ENCODE results near the gene PLCB4.

Gene PLCB4

DNA sequence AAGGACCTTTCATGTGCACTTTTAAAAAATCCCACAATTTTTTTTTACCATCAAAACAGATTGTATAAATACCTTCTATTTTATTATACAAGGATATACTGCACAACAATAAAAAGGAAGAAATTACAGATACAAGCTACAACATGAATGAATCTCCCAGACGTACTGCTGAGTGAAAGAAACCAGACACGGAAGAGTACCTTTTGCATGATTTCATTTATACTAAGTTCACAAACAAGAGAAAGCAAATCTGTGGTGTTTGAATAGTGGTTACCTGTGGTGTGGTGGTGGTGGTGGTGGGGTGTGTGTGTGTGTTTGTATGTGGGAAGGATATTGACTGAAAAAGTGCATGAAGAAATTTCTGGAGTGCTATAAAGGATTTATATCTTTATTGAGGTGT lies 6.8 kb upstream of the PLCB4 start:
- no peak for DNase-seq

GRCh38 chr20:9066191-9066590 lies 2.7 kb upstream of the PLCB4 start:
- peak in 1 of 2 donors; percentile 34 for DNase-seq

- peak in 1 of 2 donors; percentile 10 for DNase-seq
These were observed 570 bp upstream of the PLCB4 start for GRCh38 chr20:9068233-9068801.

DNA sequence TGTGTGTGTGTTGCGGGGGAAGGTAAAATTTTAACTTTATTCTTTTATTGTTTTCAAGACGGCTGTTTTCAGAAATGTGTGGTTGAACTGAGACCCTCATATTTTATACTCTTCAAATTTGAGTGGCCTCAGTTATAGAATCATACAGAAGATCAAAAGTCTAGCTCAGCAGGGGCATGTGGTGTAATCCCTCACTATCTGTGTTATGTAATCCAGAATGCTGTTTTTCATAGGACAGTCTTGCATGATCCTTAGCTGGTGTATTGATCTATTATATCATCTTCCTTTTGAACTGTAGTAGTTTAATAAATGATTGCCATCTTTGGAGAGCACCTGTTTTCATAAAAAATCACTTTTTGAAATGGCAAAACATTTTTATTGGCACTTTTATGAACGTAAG lies 1.4 kb downstream of the PLCB4 start:
- no peak for DNase-seq

DNA sequence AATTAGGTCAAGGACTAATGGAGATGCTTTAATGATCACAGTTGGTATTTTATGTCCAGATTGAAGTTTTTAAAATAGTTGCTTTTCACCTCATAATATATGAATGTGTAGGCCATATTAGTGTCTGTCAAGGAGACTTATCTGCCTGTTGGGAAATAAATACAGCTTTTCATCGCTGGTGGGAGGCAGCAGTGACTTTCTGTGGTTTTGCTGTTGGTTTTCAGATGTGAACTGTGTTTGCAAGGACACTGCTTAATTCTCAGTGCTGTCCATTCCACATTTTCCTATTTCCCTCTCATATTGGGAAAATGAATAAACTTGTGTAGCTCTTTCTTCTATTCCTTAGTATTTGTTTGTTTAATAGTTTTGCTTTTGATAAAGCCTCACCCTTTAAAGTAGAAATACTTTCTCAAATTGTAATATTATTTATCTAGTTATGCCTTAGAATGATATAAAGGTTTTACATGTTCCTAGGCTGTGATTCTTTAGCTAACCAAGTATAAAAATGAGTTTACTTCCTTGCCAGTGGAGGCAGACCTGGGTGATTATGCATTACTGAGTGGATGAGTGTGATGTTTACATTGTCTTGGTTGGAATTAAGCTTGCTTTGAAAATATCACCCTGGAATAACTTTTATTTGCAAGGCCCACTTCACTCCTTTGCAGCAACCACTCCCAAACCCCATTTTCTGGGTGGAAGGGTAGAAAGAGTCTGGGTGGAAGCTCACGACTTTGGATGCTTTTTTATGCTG lies 3.3 kb downstream of the PLCB4 start:
- no peak for DNase-seq

DNA sequence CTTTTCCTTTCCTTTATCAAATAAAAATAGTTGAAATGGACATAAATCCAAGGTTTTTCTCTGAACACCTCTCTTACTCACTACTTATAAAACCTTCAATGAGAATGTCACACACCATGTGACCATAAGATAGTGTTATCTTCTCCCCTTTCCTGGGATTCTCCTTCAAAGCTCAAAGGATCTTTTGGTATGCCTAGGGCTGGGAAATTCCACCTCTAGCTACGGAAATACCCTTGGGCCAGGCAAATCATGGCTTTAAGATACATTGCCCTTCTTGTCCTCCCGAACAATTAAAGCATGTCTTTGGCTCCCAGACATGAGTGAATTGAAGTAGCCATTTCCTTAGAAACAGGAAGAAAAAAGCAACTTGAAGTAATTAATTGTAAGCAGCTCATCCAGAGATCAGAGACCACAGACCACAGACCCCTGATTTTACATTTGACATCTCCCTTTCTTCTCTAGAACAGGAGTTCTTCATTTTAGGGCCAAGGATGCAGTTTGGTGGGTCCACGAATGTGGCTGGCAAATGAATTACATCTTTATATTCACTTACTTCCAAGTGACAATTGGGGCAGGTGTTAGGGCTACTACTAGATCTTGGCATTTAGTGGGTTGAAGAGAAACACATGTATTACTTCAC lies 4.1 kb downstream of the PLCB4 start:
- no peak for DNase-seq

GRCh38 chr20:9075264-9076095 lies 6.6 kb downstream of the PLCB4 start:
- DNase-seq = no peak

- no peak for DNase-seq
These were observed 7.6 kb downstream of the PLCB4 start for GRCh38 chr20:9076440-9076839.

DNA sequence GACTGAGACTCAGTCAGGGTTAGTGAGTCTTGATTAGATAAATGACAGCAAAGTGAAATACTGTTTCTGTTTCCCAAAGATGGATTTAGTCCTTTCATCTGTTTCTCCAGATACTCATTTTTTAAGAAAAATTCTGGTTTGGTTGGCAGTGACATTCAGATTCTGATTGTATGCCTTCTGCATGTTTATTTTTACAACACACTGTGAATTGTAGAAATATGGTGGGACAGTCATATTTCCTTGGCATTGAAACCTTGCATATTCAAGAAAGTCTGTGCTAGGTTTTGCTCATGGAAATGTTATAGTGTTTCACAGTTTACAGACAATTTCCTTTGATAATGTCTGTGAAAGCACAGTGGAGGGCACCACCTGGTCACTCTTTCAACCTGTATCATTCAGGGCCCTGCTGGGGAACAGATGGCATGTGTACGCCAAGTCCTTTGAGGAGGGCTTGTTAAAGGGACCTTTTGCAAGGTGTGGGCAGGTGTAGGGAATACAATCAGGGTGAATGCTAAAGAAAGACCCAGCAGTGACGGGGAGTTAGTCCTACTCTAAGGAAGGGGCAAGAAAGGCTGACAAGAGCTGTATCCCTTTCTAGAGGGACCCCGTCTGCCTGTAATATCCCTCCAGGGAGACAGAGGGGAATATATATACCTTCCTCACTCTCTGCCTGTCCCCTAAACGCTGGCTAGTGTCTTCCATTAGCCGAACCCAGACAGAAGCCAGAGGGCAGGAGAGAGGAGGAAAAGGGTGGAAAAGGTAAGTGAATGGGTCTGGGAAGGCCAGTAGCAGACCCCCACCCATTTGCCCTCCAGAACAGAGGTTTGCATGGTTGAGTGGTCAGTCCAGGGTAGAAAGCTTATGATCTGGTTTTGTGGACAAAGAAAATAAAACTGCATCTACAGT lies 10.2 kb downstream of the PLCB4 start:
- DNase-seq = no peak

DNA sequence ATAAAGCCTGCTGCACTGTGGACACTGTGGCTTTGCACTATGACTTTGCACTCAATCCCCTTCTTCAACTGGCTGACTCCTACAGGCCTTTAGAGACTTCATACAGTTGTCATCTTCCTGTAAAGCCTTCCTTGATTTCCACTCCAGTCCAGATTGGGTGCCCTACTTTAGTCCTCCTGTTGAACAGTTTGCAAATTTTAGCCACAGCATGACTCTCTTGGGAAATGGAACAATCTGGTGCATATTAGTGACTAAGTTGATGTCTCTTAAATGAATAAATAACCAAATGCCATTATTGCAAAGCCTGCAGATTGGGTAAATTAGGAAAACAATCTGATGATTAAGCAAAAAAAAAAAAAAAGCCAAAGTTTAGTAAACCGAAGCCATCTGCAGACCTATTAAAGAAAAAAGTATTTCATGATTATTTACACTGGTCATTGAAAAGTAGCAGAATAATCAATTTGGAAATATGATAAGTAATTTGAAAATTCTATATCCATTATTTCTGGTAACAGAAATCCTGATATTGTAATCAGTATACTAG lies 12.6 kb downstream of the PLCB4 start:
- DNase-seq = no peak

DNA sequence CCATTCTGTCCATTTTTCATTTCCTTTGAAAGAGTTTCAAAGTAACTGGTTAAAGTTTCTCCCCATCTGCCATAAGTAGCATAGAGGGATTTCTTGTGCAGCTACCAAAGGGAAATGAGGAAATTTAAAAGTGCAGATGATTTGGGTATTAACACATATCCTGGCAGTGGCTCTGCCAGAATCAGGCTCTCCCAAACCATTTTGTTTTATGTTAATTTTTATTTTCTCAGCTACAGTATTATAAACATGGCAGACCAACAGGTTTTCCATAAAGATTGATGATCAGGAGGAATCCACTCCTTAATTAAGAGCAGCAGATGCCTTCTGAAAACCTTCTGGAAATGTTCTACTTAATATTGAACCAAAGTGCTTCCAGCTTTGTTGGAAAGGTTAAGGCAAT lies 13.9 kb downstream of the PLCB4 start:
- no peak for DNase-seq

- DNase-seq = no peak
These were observed 18.8 kb downstream of the PLCB4 start for GRCh38 chr20:9087531-9088217.

DNA sequence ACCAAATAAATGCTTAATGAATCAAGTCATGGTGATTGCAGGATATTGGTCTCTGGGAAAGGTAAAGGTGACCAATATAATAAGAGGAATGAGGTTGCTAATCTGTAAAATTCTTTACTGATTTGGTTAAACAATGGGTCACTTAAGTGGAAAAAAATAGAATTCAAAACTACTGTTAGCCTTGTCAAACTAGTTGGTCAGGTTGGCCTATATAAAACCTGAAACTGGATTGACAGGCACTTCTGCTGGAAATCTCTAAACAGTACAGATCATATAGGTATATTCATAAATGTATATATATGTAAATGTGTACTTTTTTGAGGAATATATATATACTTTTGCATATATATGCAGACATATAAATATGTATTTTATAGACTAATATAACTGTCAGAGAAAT lies 19.7 kb downstream of the PLCB4 start:
- DNase-seq = no peak

DNA sequence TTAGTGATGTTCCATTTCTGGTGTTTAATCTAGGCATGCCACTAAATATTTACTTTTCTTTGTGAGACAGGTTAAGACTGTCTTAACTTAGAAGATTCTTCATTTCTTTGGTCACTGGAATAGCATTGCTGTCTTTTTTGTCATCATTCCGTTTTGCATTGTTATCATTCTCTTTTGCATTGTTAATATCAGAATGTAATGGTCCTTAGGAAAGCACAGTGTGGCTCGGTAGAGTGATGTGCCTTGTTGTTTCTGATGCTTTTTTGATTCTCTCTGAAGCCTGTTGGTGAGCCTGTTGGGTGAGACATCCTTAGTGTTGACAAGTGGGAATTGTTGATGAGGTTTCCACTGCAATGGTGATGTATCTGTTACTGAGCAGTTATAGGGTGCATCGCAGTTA lies 23.2 kb downstream of the PLCB4 start:
- no peak for DNase-seq

- DNase-seq = no peak
These were observed 23.8 kb downstream of the PLCB4 start for GRCh38 chr20:9092655-9093054.

DNA sequence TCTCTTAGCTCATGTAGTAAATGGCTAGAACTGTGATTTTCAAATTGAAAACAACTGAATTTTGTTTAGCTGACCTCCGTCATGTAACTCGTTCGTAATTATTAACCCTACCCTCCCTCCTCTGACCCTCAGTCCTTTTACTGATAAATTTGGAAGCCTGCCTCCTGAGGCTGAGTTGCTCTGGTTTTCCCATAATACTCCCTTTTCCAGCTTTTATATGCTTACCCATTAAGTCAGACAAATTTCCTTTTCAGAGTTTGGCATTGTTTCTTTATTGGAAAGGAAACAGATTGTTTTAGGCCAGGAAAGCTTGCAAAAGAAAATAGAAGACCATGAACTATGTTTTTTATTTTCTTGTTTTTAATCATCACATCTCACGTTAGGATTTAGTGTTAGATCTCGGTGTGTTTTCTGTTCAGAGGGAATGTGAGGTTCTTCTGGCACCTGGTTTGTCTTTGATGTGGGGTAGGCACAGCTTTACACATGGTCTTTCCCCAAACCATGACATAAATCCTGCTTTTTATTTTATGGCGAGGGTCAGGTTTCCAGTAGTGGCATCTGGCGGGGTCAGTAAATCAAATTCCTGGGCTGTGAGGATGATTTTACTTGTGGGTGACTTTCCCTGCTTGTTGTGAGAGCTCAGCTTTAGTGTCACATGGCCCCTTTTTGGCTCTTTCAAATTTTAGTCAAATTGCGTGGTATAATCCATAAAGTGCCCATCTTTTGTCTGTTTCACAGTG lies 24.5 kb downstream of the PLCB4 start:
- no peak for DNase-seq

DNA sequence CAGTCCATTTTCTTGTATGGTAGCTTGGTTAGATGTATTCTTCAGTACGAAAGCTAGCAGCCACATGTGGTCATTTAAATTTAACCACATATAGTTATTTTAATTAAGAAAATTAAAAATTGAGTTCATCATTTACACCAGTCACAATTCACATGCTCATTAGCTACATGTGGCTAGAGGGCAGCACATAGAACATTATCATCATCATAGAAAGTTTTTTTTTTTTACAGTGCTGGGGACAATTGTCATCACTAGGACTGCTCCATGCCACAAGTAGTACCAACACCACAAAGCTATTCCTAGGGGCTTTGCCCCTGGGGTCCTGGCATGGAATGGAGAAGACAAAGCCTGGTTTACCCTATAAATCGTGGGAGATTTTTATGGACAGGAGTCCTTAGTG lies 30.5 kb downstream of the PLCB4 start:
- DNase-seq = no peak

- no peak for DNase-seq
These were observed 31.8 kb downstream of the PLCB4 start for GRCh38 chr20:9100691-9101090.

GRCh38 chr20:9102456-9102855 lies 33.6 kb downstream of the PLCB4 start:
- DNase-seq = no peak

DNA sequence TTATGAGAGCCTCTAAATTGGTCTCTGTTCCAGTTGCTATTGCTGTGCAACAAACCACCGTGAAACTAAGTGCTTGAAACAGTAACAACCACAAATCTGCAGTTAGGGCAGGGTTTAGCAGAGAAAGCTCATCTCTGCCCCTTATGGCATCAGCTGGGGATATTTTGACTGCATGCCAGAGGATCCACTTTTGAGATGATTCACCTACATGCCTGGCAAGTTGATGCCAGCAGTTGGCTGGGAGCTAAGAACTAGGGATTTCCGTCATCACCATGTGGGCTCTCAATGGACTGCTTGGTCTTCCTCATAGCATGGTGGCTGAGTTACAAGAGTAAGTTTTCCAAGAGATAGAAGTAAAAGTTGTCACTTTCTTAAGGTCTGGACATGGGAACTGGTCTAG lies 35.1 kb downstream of the PLCB4 start:
- no peak for DNase-seq

GRCh38 chr20:9108260-9108659 lies 39.4 kb downstream of the PLCB4 start:
- no peak for DNase-seq

Data from hippocampal formation (tissue), 2 donors.